IPS-NIHi7 (cell line): Measurements from ENCODE around the gene DAP.

Source experiments
- DNase-seq: peaks from one replicate; pipeline ENCODE4 v3.0.0; 2012; ENCODE audit warnings: mixed read lengths; ENCODE audit errors: extremely low spot score

DAP gene

GRCh38 chr5:10760921-10761184 lies 181 bp downstream of the DAP start:
- DNase-seq, result no peak

DNA sequence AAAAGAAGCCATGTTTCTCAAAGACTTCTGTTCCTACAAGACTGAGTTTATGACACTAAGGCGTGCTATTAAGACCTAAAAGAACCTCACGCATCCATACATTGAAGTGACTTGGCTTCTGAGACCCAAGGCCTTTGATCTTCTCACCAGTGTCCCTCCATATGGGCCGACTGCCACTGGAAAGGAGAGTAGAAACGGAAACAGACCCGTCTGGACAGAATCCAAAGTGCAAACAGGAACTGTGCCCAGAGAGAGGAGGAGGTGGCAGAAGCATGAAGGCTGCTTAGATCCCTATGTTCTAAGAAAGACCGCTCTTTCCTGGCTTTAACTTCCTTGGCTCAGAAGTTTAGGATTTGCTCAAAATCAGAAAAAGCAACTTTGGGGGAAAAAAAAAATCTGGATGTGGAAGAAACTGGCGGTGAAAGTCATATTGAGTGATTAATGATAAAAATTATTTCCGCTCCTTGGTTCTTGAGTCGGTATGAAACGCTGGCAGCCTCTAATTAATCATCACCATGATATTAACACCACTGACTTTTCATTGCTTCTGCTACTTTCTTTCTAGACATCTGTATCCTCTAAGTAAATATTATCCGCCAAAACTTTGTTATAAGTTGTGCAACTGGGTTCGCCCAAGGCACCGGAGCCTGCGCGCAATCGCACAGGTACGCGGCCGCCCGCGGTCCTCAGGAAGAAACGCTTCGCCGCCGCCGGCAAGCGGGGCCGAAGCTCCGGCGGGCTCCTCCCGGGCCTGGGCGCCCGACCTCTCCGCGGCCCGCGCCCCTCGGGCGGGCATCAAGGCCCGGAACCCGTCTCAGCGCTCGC lies 726 bp downstream of the DAP start:
- DNase-seq, result peak; percentile 61

DNA sequence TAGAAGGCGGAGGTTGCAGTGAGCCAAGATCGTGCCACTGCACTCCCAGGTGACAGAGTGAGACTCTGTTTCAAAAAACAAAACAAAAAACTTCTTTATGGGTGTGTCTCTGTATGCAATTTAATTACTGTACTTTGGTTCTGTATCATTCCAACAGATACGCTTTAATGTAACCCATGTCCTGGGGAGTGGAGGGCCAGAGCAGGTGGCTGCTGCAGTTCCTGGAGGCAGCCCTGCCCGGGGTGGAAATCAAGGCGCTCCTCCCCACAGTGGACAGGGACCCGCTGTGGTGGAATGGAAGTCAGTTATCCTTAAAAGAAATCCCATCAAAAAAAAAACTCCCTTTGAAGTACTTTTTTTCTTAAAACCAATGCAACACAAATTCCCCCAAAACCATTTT lies 1.9 kb downstream of the DAP start:
- no peak for DNase-seq

GRCh38 chr5:10757922-10758555 lies 3.0 kb downstream of the DAP start:
- no peak for DNase-seq

- no peak for DNase-seq
Observed at GRCh38 chr5:10757043-10757442, 4.0 kb downstream of the DAP start.

DNA sequence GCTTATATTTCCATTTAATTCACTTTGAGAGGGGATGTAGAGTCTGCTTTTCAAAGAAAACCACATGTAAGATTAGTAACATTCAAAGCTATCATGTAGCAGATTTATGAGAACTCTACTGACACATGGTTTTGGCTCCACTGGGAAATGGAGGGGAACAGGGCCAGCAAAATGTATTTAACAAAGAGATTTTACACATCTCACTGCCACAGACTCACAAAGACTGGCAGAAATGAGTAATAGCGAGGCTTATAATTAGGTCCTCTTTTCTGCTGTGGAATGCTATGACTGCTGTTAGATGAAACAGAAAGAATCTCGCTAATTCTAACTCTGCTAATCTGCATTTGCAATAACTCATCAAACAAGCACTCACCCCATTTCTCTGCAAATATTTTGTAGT lies 4.5 kb downstream of the DAP start:
- no peak for DNase-seq

GRCh38 chr5:10753178-10753577 lies 7.9 kb downstream of the DAP start:
- DNase-seq, result no peak

GRCh38 chr5:10752451-10752850 lies 8.6 kb downstream of the DAP start:
- DNase-seq, result no peak

DNA sequence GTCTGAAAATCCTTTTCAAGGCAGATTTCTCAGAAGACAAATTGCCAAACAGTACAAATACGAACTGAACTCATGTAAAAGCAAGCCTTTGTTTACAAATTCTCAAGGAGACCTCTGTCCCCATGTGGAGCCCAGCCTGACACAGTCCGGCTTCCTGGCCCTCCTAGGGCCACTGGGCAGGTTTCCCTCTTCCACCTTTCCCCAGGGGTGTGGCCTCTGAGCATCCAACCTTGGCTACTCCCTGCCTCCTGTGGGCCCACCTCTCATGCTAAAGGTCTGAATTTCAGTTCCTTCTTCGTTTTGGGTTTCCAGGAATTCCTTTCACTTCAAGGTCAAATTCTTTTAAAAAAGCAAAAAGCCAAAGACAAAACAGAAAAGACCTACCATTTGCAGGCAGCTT lies 10.1 kb downstream of the DAP start:
- no peak for DNase-seq

DNA sequence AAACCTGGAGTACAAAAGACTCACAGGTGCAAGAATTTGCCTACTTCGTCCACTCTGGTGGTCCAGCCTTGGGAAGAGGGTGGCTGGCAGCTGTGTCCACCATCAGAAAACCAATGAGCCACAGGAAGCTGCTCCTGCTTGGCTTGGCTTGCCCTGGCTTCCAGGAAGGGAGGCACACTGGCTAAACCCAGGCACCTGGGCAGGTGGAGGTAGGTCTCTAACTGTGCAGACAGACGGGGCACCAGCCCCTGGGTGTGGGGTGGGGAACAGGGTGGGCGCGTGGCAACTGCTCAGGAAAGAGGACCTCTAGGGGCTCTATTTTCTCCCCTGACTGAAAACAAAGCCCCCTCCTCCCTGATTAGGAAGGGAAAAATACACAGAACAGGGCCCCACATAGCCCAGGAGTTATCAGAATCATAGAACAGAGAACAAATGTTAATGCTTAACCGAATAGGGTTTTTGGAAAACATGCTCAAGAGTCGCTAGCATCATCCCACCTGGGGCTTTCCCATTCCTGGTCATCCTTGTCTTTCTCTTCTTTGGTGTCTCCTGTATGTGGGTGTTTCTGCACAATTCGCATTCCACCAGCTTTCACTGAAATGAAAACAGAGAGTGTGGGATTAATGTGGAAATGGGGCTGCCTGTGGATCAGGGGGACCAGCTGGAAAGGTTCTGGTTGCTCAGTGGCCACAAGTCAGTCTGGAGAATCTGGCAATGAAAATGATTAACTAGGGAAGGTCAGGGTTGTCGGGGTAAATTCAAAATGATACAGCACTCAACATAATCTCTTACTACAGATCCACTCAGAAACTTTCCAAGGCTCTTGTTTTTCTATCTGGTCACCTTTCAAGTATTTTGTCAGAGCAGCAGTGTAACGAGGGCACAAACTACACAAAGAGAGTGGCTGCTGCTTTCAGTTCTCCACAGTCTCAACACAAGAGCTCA lies 13.1 kb downstream of the DAP start:
- DNase-seq, result no peak

GRCh38 chr5:10746711-10747110 lies 14.3 kb downstream of the DAP start:
- no peak for DNase-seq

GRCh38 chr5:10745133-10745532 lies 15.9 kb downstream of the DAP start:
- DNase-seq, result no peak

DNA sequence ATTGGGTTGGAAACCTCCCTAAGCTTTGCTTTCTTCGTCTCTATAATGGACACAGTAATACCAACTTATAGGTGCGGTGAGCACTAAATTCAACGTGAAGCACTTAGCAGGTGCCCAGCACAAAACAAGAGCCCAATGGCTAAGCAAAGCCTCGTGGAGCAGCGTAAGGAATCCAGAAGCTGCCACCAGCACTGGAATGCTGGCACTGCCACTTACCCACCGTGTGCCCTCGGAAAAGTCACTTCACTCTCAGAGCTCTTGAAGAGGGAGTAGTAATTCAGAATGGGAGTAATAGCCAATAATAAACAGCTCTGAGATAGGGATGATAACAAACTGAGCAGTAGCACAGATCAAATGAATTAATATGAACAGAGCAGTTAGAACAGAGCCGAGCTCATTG lies 16.4 kb downstream of the DAP start:
- DNase-seq, result no peak

DNA sequence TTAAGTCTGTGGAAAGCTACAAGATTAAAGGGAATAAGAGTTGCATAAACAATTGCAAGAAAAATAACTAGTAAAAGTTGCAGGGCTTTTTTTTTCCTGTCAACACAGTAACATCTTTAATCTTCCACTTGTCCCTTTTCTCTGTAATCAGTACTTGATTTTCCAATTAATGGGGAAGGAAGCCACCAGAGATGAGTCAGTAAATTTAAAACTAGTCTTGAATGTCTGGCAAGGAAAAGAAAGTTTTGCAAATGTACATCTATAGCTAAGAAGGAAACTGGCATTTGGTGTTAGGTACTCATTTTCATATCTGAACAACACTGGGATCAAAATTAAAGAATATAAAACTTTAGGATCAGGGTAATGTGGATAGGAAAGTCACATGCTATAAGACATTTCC lies 17.1 kb downstream of the DAP start:
- DNase-seq, result no peak

DNA sequence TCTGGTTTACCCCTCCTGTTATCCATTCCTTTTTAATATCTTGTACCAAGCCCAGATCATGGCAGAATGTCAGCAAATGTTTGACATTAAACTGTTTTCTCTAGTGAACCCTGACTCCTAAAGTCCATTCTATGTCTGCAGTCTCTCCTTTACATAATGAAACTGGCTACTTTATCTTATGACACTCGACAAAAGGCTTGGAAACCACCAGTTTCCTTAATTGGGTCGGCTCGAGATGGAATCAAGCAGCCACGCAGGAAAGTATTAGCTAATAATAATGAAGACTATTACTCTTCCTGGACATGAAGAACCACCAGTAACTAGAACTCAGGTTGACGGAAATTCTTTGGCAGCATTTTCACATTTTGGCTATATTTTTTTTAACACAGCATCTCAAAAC lies 17.5 kb downstream of the DAP start:
- DNase-seq, result no peak

DNA sequence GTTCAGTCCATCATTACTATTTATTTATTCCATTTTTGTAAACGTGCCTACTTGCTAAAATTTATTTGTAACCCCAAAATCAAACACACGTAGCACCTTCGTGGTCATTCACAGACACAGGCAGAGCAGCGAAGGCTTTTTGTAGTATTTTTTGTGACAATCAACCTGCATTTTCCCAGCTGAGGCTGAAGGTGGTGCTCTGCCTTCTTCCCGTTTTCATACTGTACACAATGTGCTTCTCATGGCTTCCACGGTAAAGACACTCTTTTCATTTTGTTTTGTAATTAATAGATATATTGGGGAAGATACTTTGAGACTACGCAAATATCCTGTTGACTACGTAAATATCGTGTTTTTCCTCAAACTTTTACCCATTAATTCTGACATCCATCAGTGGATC lies 19.4 kb downstream of the DAP start:
- no peak for DNase-seq

- DNase-seq, result no peak
Observed at GRCh38 chr5:10740384-10740783, 20.6 kb downstream of the DAP start.

DNA sequence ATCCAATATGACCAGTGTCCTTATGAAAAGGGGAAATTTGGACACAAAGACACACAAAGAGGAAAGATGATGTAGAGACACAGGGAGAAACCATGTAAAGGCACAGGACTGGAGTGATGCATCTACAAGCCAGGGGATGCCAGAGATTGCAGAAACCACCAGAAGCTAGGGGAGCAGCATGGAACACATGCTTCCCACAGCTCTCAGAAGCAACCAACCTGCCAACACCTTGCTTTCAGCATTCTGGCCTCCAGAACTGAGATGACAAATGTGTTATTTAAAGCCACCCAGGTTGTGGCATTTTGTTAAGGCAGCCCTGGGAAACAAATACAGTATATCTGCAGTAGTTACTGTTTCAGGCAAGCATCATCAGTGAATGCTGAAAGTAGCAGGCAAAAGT lies 23.2 kb downstream of the DAP start:
- no peak for DNase-seq

- no peak for DNase-seq
Observed at GRCh38 chr5:10736808-10737207, 24.2 kb downstream of the DAP start.

DNA sequence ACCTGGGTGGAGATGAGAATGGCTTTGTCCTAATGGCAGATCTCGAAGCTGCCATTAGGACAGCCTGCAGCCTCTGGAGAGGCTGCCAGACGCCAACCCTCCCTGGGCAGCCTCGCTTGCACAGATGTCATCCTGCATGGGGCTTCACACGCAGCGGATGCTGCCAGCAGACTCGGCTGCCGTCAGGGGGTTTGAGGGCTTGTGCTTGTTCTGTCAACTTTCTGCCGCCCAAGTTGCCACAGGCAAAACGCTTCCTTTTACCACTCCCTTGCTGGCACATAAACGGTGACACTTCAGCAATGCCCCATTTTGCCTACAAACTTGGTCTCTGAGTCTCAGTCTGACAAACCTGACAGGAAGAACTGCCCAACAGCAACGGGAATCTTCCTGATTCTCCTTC lies 24.7 kb downstream of the DAP start:
- DNase-seq, result no peak

- DNase-seq, result no peak
Observed at GRCh38 chr5:10735569-10736276, 25.3 kb downstream of the DAP start.
